IMR-90 (cell line): ENCODE results near the gene SEPTIN3. TPM values are rescaled to one million over a fixed set of nuclear protein-coding genes. Genes with fewer than 3 reads are reported as not detected.

Experiments used
- ATAC-seq: fragments of 200-7000 bp; cut with Tn5 transposase; 2 replicates; pipeline ENCODE4 v1.9.1; 2020; ENCODE audit warnings: low read depth, mild to moderate bottlenecking, moderate library complexity
- BruUV-seq: library from RNA; stranded (reverse); fragments of 400-500 nt; replicated peaks from 2 replicates; lab custom pipeline; 2021; lab: Mats Ljungman, UMichigan
- CTCF ChIA-PET: fragments of 300-600 bp; formaldehyde crosslinking; extraction: SDS; loops from one replicate; lab custom pipeline; 2021; ENCODE audit warnings: antibody characterized with exemption; lab: Yijun Ruan, JAX
- POLR2A ChIA-PET: fragments of 300-600 bp; sonication (Branson Sonifier 250); formaldehyde crosslinking; loops from one replicate; lab custom pipeline; 2022; ENCODE audit warnings: antibody characterized with exemption; ENCODE audit not compliant: unreplicated experiment; lab: Charles Lee
- DNase-seq: peaks from one replicate; pipeline ENCODE4 v3.0.0; 2013
- H2AFZ ChIP-seq: replicated peaks from 2 replicates; pipeline ENCODE3; 2013; ENCODE audit warnings: low read length, mild to moderate bottlenecking; ENCODE audit not compliant: poor library complexity
- H2AK5ac ChIP-seq: 2 replicates; pipeline ENCODE4 v1.6.1; 2013; ENCODE audit warnings: low read depth, low read length, inconsistent platforms
- H2AK9ac ChIP-seq: replicated peaks from 2 replicates; pipeline ENCODE3; 2013; ENCODE audit warnings: mild to moderate bottlenecking, low read depth, low read length, moderate library complexity; ENCODE audit not compliant: poor library complexity
- H2BK120ac ChIP-seq: 2 replicates; pipeline ENCODE4 v1.6.1; 2013; ENCODE audit warnings: low read depth, low read length, inconsistent platforms
- H2BK15ac ChIP-seq: 3 replicates; pipeline ENCODE4 v1.6.1; 2013; ENCODE audit warnings: low read depth, low read length, inconsistent platforms
- H2BK20ac ChIP-seq: 2 replicates; pipeline ENCODE4 v1.6.1; 2013; ENCODE audit warnings: low read depth, mild to moderate bottlenecking, inconsistent platforms, low read length, moderate library complexity
- H2BK5ac ChIP-seq: 2 replicates; pipeline ENCODE4 v1.6.1; 2013; ENCODE audit warnings: mild to moderate bottlenecking, low read depth, low read length, inconsistent platforms; ENCODE audit not compliant: poor library complexity, severe bottlenecking
- H3K14ac ChIP-seq: replicated peaks from 2 replicates; pipeline ENCODE4 v1.6.1; 2013; ENCODE audit warnings: low read depth, low read length, inconsistent platforms
- H3K18ac ChIP-seq: 2 replicates; pipeline ENCODE4 v1.6.1; 2013; ENCODE audit warnings: low read depth, low read length, control low read depth
- H3K23ac ChIP-seq: 2 replicates; pipeline ENCODE4 v1.6.1; 2013; ENCODE audit warnings: low read depth, low read length, inconsistent platforms
- H3K27ac ChIP-seq: 2 replicates; pipeline ENCODE4 v1.5.1; 2013; ENCODE audit warnings: mild to moderate bottlenecking, control low read depth, low read length; ENCODE audit not compliant: insufficient read depth
- H3K27me3 ChIP-seq: 2 replicates; pipeline ENCODE4 v1.6.1; 2013; ENCODE audit warnings: low read length; ENCODE audit not compliant: control insufficient read depth, insufficient read depth
- H3K36me3 ChIP-seq: 2 replicates; pipeline ENCODE4 v1.6.1; 2013; ENCODE audit warnings: low read length, mixed read lengths; ENCODE audit not compliant: control insufficient read depth, insufficient read depth
- H3K4ac ChIP-seq: 2 replicates; pipeline ENCODE4 v1.6.1; 2013; ENCODE audit warnings: low read depth, low read length, inconsistent platforms
- H3K4me1 ChIP-seq: 2 replicates; pipeline ENCODE4 v1.6.1; 2013; ENCODE audit warnings: low read length, mixed read lengths; ENCODE audit not compliant: control insufficient read depth, insufficient read depth
- H3K4me2 ChIP-seq: 2 replicates; pipeline ENCODE4 v1.6.1; 2013; ENCODE audit warnings: low read depth, mild to moderate bottlenecking, control low read depth, low read length, moderate library complexity
- H3K4me3 ChIP-seq: 2 replicates; pipeline ENCODE4 v1.5.1; 2013; ENCODE audit warnings: low read depth, mild to moderate bottlenecking, control low read depth, low read length, moderate library complexity; ENCODE audit not compliant: insufficient read depth
- H3K56ac ChIP-seq: 2 replicates; pipeline ENCODE4 v1.6.1; 2013; ENCODE audit warnings: low read length, inconsistent platforms; ENCODE audit not compliant: insufficient read depth; ENCODE audit errors: extremely low read depth
- H3K79me1 ChIP-seq, 2 experiments: 2 replicates each; pipeline ENCODE4 v1.6.1; 2013; ENCODE audit warnings: low read length in 2 of 2, inconsistent platforms in 1 of 2, low read depth in 1 of 2
- H3K9ac ChIP-seq: 2 replicates; pipeline ENCODE4 v1.6.1; 2013; ENCODE audit warnings: low read depth, low read length, control low read depth
- H3K9me1 ChIP-seq: 2 replicates; pipeline ENCODE4 v1.6.1; 2013; ENCODE audit warnings: low read length, inconsistent platforms; ENCODE audit not compliant: insufficient read depth
- H3K9me3 ChIP-seq: 2 replicates; pipeline ENCODE4 v1.6.1; 2013; ENCODE audit warnings: low read length; ENCODE audit not compliant: control insufficient read depth, insufficient read depth
- H4K20me1 ChIP-seq: 2 replicates; pipeline ENCODE4 v1.6.1; 2013; ENCODE audit warnings: low read length, inconsistent platforms; ENCODE audit not compliant: insufficient read depth
- H4K5ac ChIP-seq: 2 replicates; pipeline ENCODE4 v1.6.1; 2013; ENCODE audit warnings: mild to moderate bottlenecking, low read depth, low read length, control low read depth
- H4K8ac ChIP-seq, 2 experiments: 2 replicates each; pipeline ENCODE4 v1.6.1; 2013; ENCODE audit warnings: low read depth in 2 of 2, low read length in 2 of 2, control low read depth in 1 of 2, inconsistent platforms in 1 of 2
- H4K91ac ChIP-seq: 2 replicates; pipeline ENCODE4 v1.6.1; 2013; ENCODE audit warnings: low read depth, low read length, inconsistent platforms; ENCODE audit not compliant: insufficient read depth
- FOS ChIP-seq: fragments of 150-350 bp; IDR thresholded peaks from 2 replicates; pipeline ENCODE4 v1.6.1; 2016; ENCODE audit warnings: low read depth, low read length
- MAFK ChIP-seq: IDR thresholded peaks from 2 replicates; pipeline ENCODE4 v1.6.1; 2012; ENCODE audit warnings: low read depth, low read length, improper control_type of control experiment
- POLR2A ChIP-seq: IDR thresholded peaks from 2 replicates; pipeline ENCODE4 v1.6.1; 2012; ENCODE audit warnings: mild to moderate bottlenecking, low read depth, low read length
- RAD21 ChIP-seq: IDR thresholded peaks from 2 replicates; pipeline ENCODE4 v1.6.1; 2012; ENCODE audit warnings: low read length, improper control_type of control experiment
- RCOR1 ChIP-seq: IDR thresholded peaks from 2 replicates; pipeline ENCODE4 v1.6.1; 2012; ENCODE audit warnings: mild to moderate bottlenecking, low read length, improper control_type of control experiment; ENCODE audit not compliant: insufficient replicate concordance
- RFX5 ChIP-seq: IDR thresholded peaks from 2 replicates; pipeline ENCODE4 v1.8.0; 2012; ENCODE audit warnings: low read depth, mild to moderate bottlenecking, low read length, moderate library complexity
- WGBS, 2 experiments: methylation state at CpG; one replicate each; pipeline versions ENCODE4 v1.1.5 to v1.1.7; 2013; ENCODE audit warnings: missing lambda C conversion rate in 2 of 2; ENCODE audit not compliant: insufficient read length in 1 of 2; ENCODE audit errors: extremely low coverage in 2 of 2; 5-methylcytosine and 5-hydroxymethylcytosine counted together
- dilution Hi-C: fragments of 300-500 bp; cut with HindIII; formaldehyde crosslinking; loops from one replicate; pipeline ENCODE4 v1.14.3; 2018; ENCODE audit warnings: low sequenced_read_pairs; ENCODE audit not compliant: unreplicated experiment
- in situ Hi-C: fragments of 300-500 bp; cut with MboI; formaldehyde crosslinking; loops from 3 replicates; pipeline ENCODE4 v1.14.3; 2019; ENCODE audit warnings: low sequenced_read_pairs, inconsistent platforms, mixed read lengths
- intact Hi-C: fragments of 100-400 bp; cut with micrococcal nuclease; formaldehyde crosslinking; loops from 2 replicates; pipeline ENCODE4 v1.10.0; 2022
- polyA plus RNA-seq, 3 experiments: library from polyadenylated mRNA; depleted of rRNA; stranded (reverse); fragments of >200 nt; gene quantifications; 2 replicates each; pipeline ENCODE4 v1.2.3, GENCODE V29; 2012; ENCODE audit warnings: low replicate concordance in 1 of 3
- total RNA-seq: library from RNA; depleted of rRNA; stranded (reverse); fragments of >200 nt; gene quantifications from 2 replicates; pipeline ENCODE4 v1.2.3, GENCODE V29; 2012

The SEPTIN3 gene
- total and polyA plus RNA-seq, 2 of the 4 experiments (the other 2 are of a cell fraction): 0.15 to 0.18 TPM

DNA sequence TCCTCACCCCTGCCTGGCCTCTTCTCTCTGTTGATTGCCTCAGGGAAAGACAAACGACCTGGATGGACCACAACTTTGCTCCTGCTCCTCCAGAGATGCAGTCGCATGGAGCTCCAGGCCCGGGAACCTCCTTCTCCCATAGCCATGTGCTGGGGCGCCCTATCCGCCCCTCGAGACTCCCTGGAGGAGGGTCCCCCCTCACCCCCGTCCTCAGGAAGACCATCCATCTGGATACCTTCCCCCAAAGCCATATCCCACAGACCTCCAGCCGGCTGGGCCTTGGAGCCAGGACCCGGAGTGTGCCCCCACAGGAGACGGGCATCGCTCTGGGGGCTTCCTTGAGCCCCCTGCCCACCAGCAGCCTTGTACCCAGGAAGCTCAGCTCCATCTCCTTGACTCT is 2.2 kb downstream of the SEPTIN3 start:
- no peak overlapping the region for H2AK9ac ChIP-seq
- TF ChIP-seq POLR2A (no peak), RAD21 (no peak), RFX5 (no peak), MAFK (no peak), FOS (no peak), RCOR1 (no peak)
- no peak for DNase-seq

More for the DNA sequence above, 2.2 kb downstream of the SEPTIN3 start:
- H2BK15ac ChIP-seq: no peak overlapping the region
- H3K4me2 ChIP-seq: no peak overlapping the region
- H4K8ac ChIP-seq: no peak overlapping the region
- H3K9ac ChIP-seq: no peak overlapping the region
- no peak overlapping the region for H3K56ac ChIP-seq
- no peak overlapping the region for H3K4ac ChIP-seq
- no peaks in the 10 kb centered on the region; the same call in 1 of the 2 replicates for H3K4me1 ChIP-seq
- intact Hi-C loops (no loop called here), dilution Hi-C loops (no loop called here), in situ Hi-C loops (no loop called here)
- H3K9me1 ChIP-seq: no peaks in the 10 kb centered on the region
- H3K14ac ChIP-seq: no peak overlapping the region
- no peak overlapping the region for H2BK20ac ChIP-seq
- BruUV-seq: no TSS peak
- H2AK5ac ChIP-seq: no peak overlapping the region
- no peak overlapping the region for H2AFZ ChIP-seq
- no peak for ATAC-seq
- H3K18ac ChIP-seq: no peak overlapping the region
- H3K36me3 ChIP-seq: no peaks in the 10 kb centered on the region
- no peak overlapping the region for H2BK5ac ChIP-seq
- 68% methylated on average over 4 of the region's 11 CpGs; no CpG with 5 or more reads in 1 of the 2 experiments for WGBS, 2 experiments
- H3K27ac ChIP-seq: no peak overlapping the region
- peaks cover 39% of the 10 kb centered on the region for H3K27me3 ChIP-seq
- H4K20me1 ChIP-seq: no peaks in the 10 kb centered on the region
- no peak overlapping the region for H2BK120ac ChIP-seq
- H4K5ac ChIP-seq: no peak overlapping the region
- no peaks in the 10 kb centered on the region for H3K79me1 ChIP-seq
- H3K23ac ChIP-seq: no peak overlapping the region
- ChIA-PET CTCF (no interaction called here), POLR2A (no interaction called here)
- no peaks in the 10 kb centered on the region for H3K9me3 ChIP-seq
- no peak overlapping the region for H4K91ac ChIP-seq
- H3K4me3 ChIP-seq: no peak overlapping the region
